Neural progenitor cell (in vitro differentiated cells): ENCODE data around the gene TLNRD1. TPM values are rescaled to one million over a fixed set of nuclear protein-coding genes. Genes with fewer than 3 reads are reported as not detected.

Experiments
- DNase-seq: peaks from one replicate; pipeline ENCODE4 v3.0.0-alpha.2; 2016; ENCODE audit warnings: low spot score
- H2AFZ ChIP-seq: fragments of 200-600 bp; sonication (generic); replicated peaks from 2 replicates; pipeline ENCODE4 v1.6.1; 2016; ENCODE audit warnings: antibody characterized with exemption
- H3F3A ChIP-seq: fragments of 200-600 bp; sonication (generic); 2 replicates; pipeline ENCODE4 v1.6.1; 2016; ENCODE audit warnings: antibody characterized with exemption, low read depth
- H3K27ac ChIP-seq: fragments of 200-600 bp; sonication (generic); 2 replicates; pipeline ENCODE4 v1.5.1; 2016; ENCODE audit warnings: mild to moderate bottlenecking
- H3K27me3 ChIP-seq: fragments of 200-600 bp; sonication (generic); 2 replicates; pipeline ENCODE4 v1.6.1; 2016; ENCODE audit warnings: mild to moderate bottlenecking, moderate library complexity
- H3K36me3 ChIP-seq: fragments of 200-600 bp; sonication (generic); 2 replicates; pipeline ENCODE4 v1.5.1; 2016
- H3K4me1 ChIP-seq: fragments of 200-600 bp; sonication (generic); 2 replicates; pipeline ENCODE4 v1.6.1; 2016; ENCODE audit warnings: mixed run types
- H3K4me2 ChIP-seq: fragments of 200-600 bp; sonication (generic); 2 replicates; pipeline ENCODE4 v1.6.1; 2016
- H3K4me3 ChIP-seq: fragments of 200-600 bp; sonication (generic); 2 replicates; pipeline ENCODE4 v1.5.1; 2016
- H3K79me2 ChIP-seq: fragments of 200-600 bp; sonication (generic); 2 replicates; pipeline ENCODE4 v1.6.1; 2016; ENCODE audit warnings: low read depth
- H3K9ac ChIP-seq: fragments of 200-600 bp; sonication (generic); 2 replicates; pipeline ENCODE4 v1.6.1; 2016
- H3K9me3 ChIP-seq: fragments of 200-600 bp; sonication (generic); 2 replicates; pipeline ENCODE4 v1.5.1; 2016; ENCODE audit warnings: low read depth
- H4K20me1 ChIP-seq: fragments of 200-600 bp; sonication (generic); 2 replicates; pipeline ENCODE4 v1.6.1; 2016; ENCODE audit warnings: low read depth
- H3K27ac Mint-ChIP-seq: 3 replicates; pipeline ENCODE4 v1.8.0; 2021; ENCODE audit warnings: mixed read lengths
- H3K27me3 Mint-ChIP-seq: 2 replicates; pipeline ENCODE4 v1.8.0; 2022; ENCODE audit warnings: low read depth, mild to moderate bottlenecking, inconsistent platforms, moderate library complexity, mixed read lengths; ENCODE audit not compliant: insufficient read depth
- H3K36me3 Mint-ChIP-seq: 3 replicates; pipeline ENCODE4 v1.8.0; 2021; ENCODE audit warnings: mixed read lengths
- H3K4me1 Mint-ChIP-seq: 3 replicates; pipeline ENCODE4 v1.8.0; 2021; ENCODE audit warnings: mixed read lengths
- H3K4me3 Mint-ChIP-seq: 3 replicates; pipeline ENCODE4 v1.8.0; 2021; ENCODE audit warnings: mild to moderate bottlenecking, moderate library complexity, mixed read lengths
- H3K9me3 Mint-ChIP-seq: 3 replicates; pipeline ENCODE4 v1.8.0; 2020; ENCODE audit warnings: mixed read lengths
- CTCF ChIP-seq: fragments of 200-600 bp; sonication (generic); IDR thresholded peaks from 2 replicates; pipeline ENCODE4 v1.5.1; 2017; ENCODE audit warnings: antibody characterized with exemption, mild to moderate bottlenecking
- EZH2 ChIP-seq: fragments of 200-600 bp; sonication (generic); IDR thresholded peaks from 2 replicates; pipeline ENCODE4 v1.6.1; 2017; ENCODE audit warnings: antibody characterized with exemption, mild to moderate bottlenecking, moderate library complexity
- EZH2phosphoT487 ChIP-seq: fragments of 200-600 bp; sonication (generic); IDR thresholded peaks from 2 replicates; pipeline ENCODE4 v1.6.1; 2017; ENCODE audit warnings: antibody characterized with exemption
- total RNA-seq: library from RNA; depleted of rRNA; stranded (reverse); fragments of >200 nt; gene quantifications from 2 replicates; pipeline ENCODE4 v1.2.3, GENCODE V29; 2015; ENCODE audit warnings: low replicate concordance

TLNRD1 gene
- total RNA-seq, 1 donor from 2014 or later = 7.3 TPM

GRCh38 chr15:81029414-81030300 lies 28.9 kb downstream of the TLNRD1 start:
- peaks cover 5% of the 10 kb centered on the region for H3K27me3 Mint-ChIP-seq

DNA sequence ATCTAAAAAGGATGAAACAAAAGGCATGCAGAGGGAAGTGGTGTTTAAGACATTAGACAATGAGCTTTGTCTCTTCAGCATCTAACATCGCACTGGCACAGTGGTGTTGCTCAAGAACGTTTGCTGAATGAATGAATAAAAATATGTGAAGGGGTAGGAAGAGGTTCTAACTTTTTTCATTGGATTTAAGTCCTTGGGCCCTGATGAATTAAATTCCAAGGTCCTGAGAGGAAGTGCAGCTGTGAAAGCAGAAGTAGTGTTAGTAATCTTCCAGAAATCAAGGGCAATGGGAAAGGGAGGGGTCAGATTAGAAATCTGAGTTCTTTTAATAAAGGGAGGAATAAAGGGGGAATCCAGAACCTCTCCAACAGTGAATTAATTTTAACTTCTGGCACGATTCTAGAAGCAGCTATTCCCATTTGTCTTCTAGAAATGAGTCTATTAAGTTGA lies 29.6 kb downstream of the TLNRD1 start:
- H3F3A ChIP-seq = no peaks in the 10 kb centered on the region
- H3K4me2 ChIP-seq = no peak overlapping the region
- TF ChIP-seq CTCF = no peak
- TF ChIP-seq EZH2phosphoT487 = no peak
- TF ChIP-seq EZH2 = no peak
- H3K27ac ChIP-seq = no peak overlapping the region
- no peak overlapping the region for H3K9ac ChIP-seq
- no peak overlapping the region for H3K4me3 ChIP-seq
- H4K20me1 ChIP-seq = no peaks in the 10 kb centered on the region
- H3K4me1 ChIP-seq = peaks cover 3% of the 10 kb centered on the region
- H3K9me3 ChIP-seq = no peaks in the 10 kb centered on the region
- H3K27me3 Mint-ChIP-seq = peaks cover 5% of the 10 kb centered on the region
- no peak overlapping the region for H3K27ac Mint-ChIP-seq
- no peak for DNase-seq
- no peaks in the 10 kb centered on the region for H3K36me3 ChIP-seq
- H3K36me3 Mint-ChIP-seq = no peaks in the 10 kb centered on the region
- no peaks in the 10 kb centered on the region for H3K27me3 ChIP-seq
- no peak overlapping the region for H3K4me3 Mint-ChIP-seq
- no peaks in the 10 kb centered on the region for H3K4me1 Mint-ChIP-seq
- no peak overlapping the region for H2AFZ ChIP-seq
- H3K9me3 Mint-ChIP-seq = peaks cover 3% of the 10 kb centered on the region
- no peaks in the 10 kb centered on the region for H3K79me2 ChIP-seq

More at GRCh38 chr15:81029414-81030300, 28.9 kb downstream of the TLNRD1 start:
- DNase-seq = no peak
- no peak overlapping the region for H3K27ac Mint-ChIP-seq
- H3K4me1 Mint-ChIP-seq = peaks cover 5% of the 10 kb centered on the region
- Histone ChIP-seq H3K27ac (no peak overlapping the region), H3K36me3 (no peaks in the 10 kb centered on the region), H3F3A (no peaks in the 10 kb centered on the region), H2AFZ (no peak overlapping the region), H3K27me3 (no peaks in the 10 kb centered on the region), H3K79me2 (no peaks in the 10 kb centered on the region), H4K20me1 (no peaks in the 10 kb centered on the region), H3K4me1 (peaks cover 8% of the 10 kb centered on the region), H3K9me3 (no peaks in the 10 kb centered on the region), H3K4me3 (no peak overlapping the region), H3K4me2 (no peak overlapping the region), H3K9ac (no peak overlapping the region)
- peaks cover 3% of the 10 kb centered on the region for H3K9me3 Mint-ChIP-seq
- no peaks in the 10 kb centered on the region for H3K36me3 Mint-ChIP-seq
- H3K4me3 Mint-ChIP-seq = no peak overlapping the region
- TF ChIP-seq EZH2 (no peak), CTCF (no peak), EZH2phosphoT487 (no peak)

DNA sequence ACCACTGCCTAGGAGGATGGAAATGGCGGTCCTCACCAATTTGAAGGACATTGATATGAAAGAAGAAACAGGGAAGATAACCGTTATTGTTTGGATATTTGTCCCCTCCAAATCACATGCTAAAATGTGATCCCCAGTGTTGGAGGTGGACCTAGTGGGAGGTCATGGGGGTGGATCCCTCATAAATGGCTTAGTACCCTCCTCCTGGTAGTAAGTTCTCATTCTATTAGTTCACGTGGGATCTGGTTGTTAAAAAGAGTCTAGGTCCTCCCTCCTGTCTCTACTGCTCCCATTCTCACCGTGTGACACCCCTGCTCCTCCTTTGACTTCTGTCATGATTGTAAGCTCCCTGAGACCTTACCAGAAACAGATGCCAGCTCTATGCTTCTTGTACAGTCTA lies 30.5 kb downstream of the TLNRD1 start:
- Histone ChIP-seq H3K4me3 (no peak overlapping the region), H4K20me1 (no peaks in the 10 kb centered on the region), H3K79me2 (no peaks in the 10 kb centered on the region), H3K4me1 (peaks cover under 1% of the 10 kb centered on the region), H3K9ac (no peak overlapping the region), H3F3A (no peaks in the 10 kb centered on the region), H3K27me3 (no peaks in the 10 kb centered on the region), H3K9me3 (no peaks in the 10 kb centered on the region), H2AFZ (no peak overlapping the region), H3K36me3 (no peaks in the 10 kb centered on the region), H3K4me2 (no peak overlapping the region), H3K27ac (no peak overlapping the region)
- peaks cover 3% of the 10 kb centered on the region for H3K9me3 Mint-ChIP-seq
- TF ChIP-seq CTCF (no peak), EZH2 (no peak), EZH2phosphoT487 (no peak)
- no peaks in the 10 kb centered on the region for H3K4me1 Mint-ChIP-seq
- peaks cover 5% of the 10 kb centered on the region for H3K27me3 Mint-ChIP-seq
- no peak for DNase-seq
- no peak overlapping the region for H3K27ac Mint-ChIP-seq
- no peaks in the 10 kb centered on the region for H3K36me3 Mint-ChIP-seq
- H3K4me3 Mint-ChIP-seq = no peak overlapping the region
